Measurements from ENCODE around the gene REXO1.
"Not testable (repeated sequence)": the region's sequence is repeated elsewhere in the genome, so short reads cannot be mapped to it uniquely, and the experiment has no call there.

- not testable (repeated sequence) for TF ChIP-seq POLR2A (IDR thresholded peaks at IDR 0.05; ENCODE audit: low read depth, low read length); FOS (IDR thresholded peaks at IDR 0.05; ENCODE audit: borderline replicate concordance, insufficient read depth, low read length); CTCF (IDR thresholded peaks at IDR 0.05; ENCODE audit: extremely low read depth in 1 of 2, insufficient read depth in 1 of 2, low read depth in 1 of 2, low read length in 2 of 2); POLR2AphosphoS5 (IDR thresholded peaks at IDR 0.05; ENCODE audit: insufficient read depth, low read depth, low read length); EZH2 (IDR thresholded peaks at IDR 0.05; ENCODE audit: borderline replicate concordance, low read depth, low read length, severe bottlenecking); JUN (IDR thresholded peaks at IDR 0.05; ENCODE audit: borderline replicate concordance, insufficient read depth, insufficient read length, low read depth); MAX (IDR thresholded peaks at IDR 0.05; ENCODE audit: insufficient read depth, insufficient read length); MYC (IDR thresholded peaks at IDR 0.05; ENCODE audit: low read depth, low read length)
Observed at GRCh38 chr19:1877280-1877660, 29.0 kb upstream of the REXO1 start.

Data from endothelial cell of umbilical vein (primary cell).